IMR-90 (cell line): ENCODE data around the gene CHGA. TPM values are rescaled to one million over a fixed set of nuclear protein-coding genes. Genes with fewer than 3 reads are reported as not detected.

Experiments
- ATAC-seq: fragments of 200-7000 bp; cut with Tn5 transposase; 2 replicates; pipeline ENCODE4 v1.9.1; 2020; ENCODE audit warnings: low read depth, mild to moderate bottlenecking, moderate library complexity
- BruUV-seq: library from RNA; stranded (reverse); fragments of 400-500 nt; replicated peaks from 2 replicates; lab custom pipeline; 2021; lab: Mats Ljungman, UMichigan
- CTCF ChIA-PET: fragments of 300-600 bp; formaldehyde crosslinking; extraction: SDS; loops from one replicate; lab custom pipeline; 2021; ENCODE audit warnings: antibody characterized with exemption; lab: Yijun Ruan, JAX
- POLR2A ChIA-PET: fragments of 300-600 bp; sonication (Branson Sonifier 250); formaldehyde crosslinking; loops from one replicate; lab custom pipeline; 2022; ENCODE audit warnings: antibody characterized with exemption; ENCODE audit not compliant: unreplicated experiment; lab: Charles Lee
- DNase-seq: peaks from one replicate; pipeline ENCODE4 v3.0.0; 2013
- H2AFZ ChIP-seq: replicated peaks from 2 replicates; pipeline ENCODE3; 2013; ENCODE audit warnings: low read length, mild to moderate bottlenecking; ENCODE audit not compliant: poor library complexity
- H2AK5ac ChIP-seq: 2 replicates; pipeline ENCODE4 v1.6.1; 2013; ENCODE audit warnings: low read depth, low read length, inconsistent platforms
- H2AK9ac ChIP-seq: replicated peaks from 2 replicates; pipeline ENCODE3; 2013; ENCODE audit warnings: mild to moderate bottlenecking, low read depth, low read length, moderate library complexity; ENCODE audit not compliant: poor library complexity
- H2BK120ac ChIP-seq: 2 replicates; pipeline ENCODE4 v1.6.1; 2013; ENCODE audit warnings: low read depth, low read length, inconsistent platforms
- H2BK15ac ChIP-seq: 3 replicates; pipeline ENCODE4 v1.6.1; 2013; ENCODE audit warnings: low read depth, low read length, inconsistent platforms
- H2BK20ac ChIP-seq: 2 replicates; pipeline ENCODE4 v1.6.1; 2013; ENCODE audit warnings: low read depth, mild to moderate bottlenecking, inconsistent platforms, low read length, moderate library complexity
- H2BK5ac ChIP-seq: 2 replicates; pipeline ENCODE4 v1.6.1; 2013; ENCODE audit warnings: mild to moderate bottlenecking, low read depth, low read length, inconsistent platforms; ENCODE audit not compliant: poor library complexity, severe bottlenecking
- H3K14ac ChIP-seq: replicated peaks from 2 replicates; pipeline ENCODE4 v1.6.1; 2013; ENCODE audit warnings: low read depth, low read length, inconsistent platforms
- H3K18ac ChIP-seq: 2 replicates; pipeline ENCODE4 v1.6.1; 2013; ENCODE audit warnings: low read depth, low read length, control low read depth
- H3K23ac ChIP-seq: 2 replicates; pipeline ENCODE4 v1.6.1; 2013; ENCODE audit warnings: low read depth, low read length, inconsistent platforms
- H3K27ac ChIP-seq: 2 replicates; pipeline ENCODE4 v1.5.1; 2013; ENCODE audit warnings: mild to moderate bottlenecking, control low read depth, low read length; ENCODE audit not compliant: insufficient read depth
- H3K27me3 ChIP-seq: 2 replicates; pipeline ENCODE4 v1.6.1; 2013; ENCODE audit warnings: low read length; ENCODE audit not compliant: control insufficient read depth, insufficient read depth
- H3K36me3 ChIP-seq: 2 replicates; pipeline ENCODE4 v1.6.1; 2013; ENCODE audit warnings: low read length, mixed read lengths; ENCODE audit not compliant: control insufficient read depth, insufficient read depth
- H3K4ac ChIP-seq: 2 replicates; pipeline ENCODE4 v1.6.1; 2013; ENCODE audit warnings: low read depth, low read length, inconsistent platforms
- H3K4me1 ChIP-seq: 2 replicates; pipeline ENCODE4 v1.6.1; 2013; ENCODE audit warnings: low read length, mixed read lengths; ENCODE audit not compliant: control insufficient read depth, insufficient read depth
- H3K4me2 ChIP-seq: 2 replicates; pipeline ENCODE4 v1.6.1; 2013; ENCODE audit warnings: low read depth, mild to moderate bottlenecking, control low read depth, low read length, moderate library complexity
- H3K4me3 ChIP-seq: 2 replicates; pipeline ENCODE4 v1.5.1; 2013; ENCODE audit warnings: low read depth, mild to moderate bottlenecking, control low read depth, low read length, moderate library complexity; ENCODE audit not compliant: insufficient read depth
- H3K56ac ChIP-seq: 2 replicates; pipeline ENCODE4 v1.6.1; 2013; ENCODE audit warnings: low read length, inconsistent platforms; ENCODE audit not compliant: insufficient read depth; ENCODE audit errors: extremely low read depth
- H3K79me1 ChIP-seq, 2 experiments: 2 replicates each; pipeline ENCODE4 v1.6.1; 2013; ENCODE audit warnings: low read length in 2 of 2, inconsistent platforms in 1 of 2, low read depth in 1 of 2
- H3K9ac ChIP-seq: 2 replicates; pipeline ENCODE4 v1.6.1; 2013; ENCODE audit warnings: low read depth, low read length, control low read depth
- H3K9me1 ChIP-seq: 2 replicates; pipeline ENCODE4 v1.6.1; 2013; ENCODE audit warnings: low read length, inconsistent platforms; ENCODE audit not compliant: insufficient read depth
- H3K9me3 ChIP-seq: 2 replicates; pipeline ENCODE4 v1.6.1; 2013; ENCODE audit warnings: low read length; ENCODE audit not compliant: control insufficient read depth, insufficient read depth
- H4K20me1 ChIP-seq: 2 replicates; pipeline ENCODE4 v1.6.1; 2013; ENCODE audit warnings: low read length, inconsistent platforms; ENCODE audit not compliant: insufficient read depth
- H4K5ac ChIP-seq: 2 replicates; pipeline ENCODE4 v1.6.1; 2013; ENCODE audit warnings: mild to moderate bottlenecking, low read depth, low read length, control low read depth
- H4K8ac ChIP-seq, 2 experiments: 2 replicates each; pipeline ENCODE4 v1.6.1; 2013; ENCODE audit warnings: low read depth in 2 of 2, low read length in 2 of 2, control low read depth in 1 of 2, inconsistent platforms in 1 of 2
- H4K91ac ChIP-seq: 2 replicates; pipeline ENCODE4 v1.6.1; 2013; ENCODE audit warnings: low read depth, low read length, inconsistent platforms; ENCODE audit not compliant: insufficient read depth
- BHLHE40 ChIP-seq: fragments of 150-350 bp; IDR thresholded peaks from 2 replicates; pipeline ENCODE4 v1.6.1; 2016; ENCODE audit warnings: mild to moderate bottlenecking, low read depth, low read length
- CEBPB ChIP-seq: IDR thresholded peaks from 2 replicates; pipeline ENCODE4 v1.6.1; 2012; ENCODE audit warnings: low read depth, low read length, improper control_type of control experiment
- CHD1 ChIP-seq: IDR thresholded peaks from 2 replicates; pipeline ENCODE4 v1.6.1; 2012; ENCODE audit warnings: low read depth, low read length, improper control_type of control experiment
- NFE2L2 ChIP-seq: fragments of 150-350 bp; IDR thresholded peaks from 2 replicates; pipeline ENCODE4 v1.6.1; 2016; ENCODE audit warnings: low read depth, mild to moderate bottlenecking, low read length
- RAD21 ChIP-seq: IDR thresholded peaks from 2 replicates; pipeline ENCODE4 v1.6.1; 2012; ENCODE audit warnings: low read length, improper control_type of control experiment
- WGBS, 2 experiments: methylation state at CpG; one replicate each; pipeline versions ENCODE4 v1.1.5 to v1.1.7; 2013; ENCODE audit warnings: missing lambda C conversion rate in 2 of 2; ENCODE audit not compliant: insufficient read length in 1 of 2; ENCODE audit errors: extremely low coverage in 2 of 2; 5-methylcytosine and 5-hydroxymethylcytosine counted together
- dilution Hi-C: fragments of 300-500 bp; cut with HindIII; formaldehyde crosslinking; loops from one replicate; pipeline ENCODE4 v1.14.3; 2018; ENCODE audit warnings: low sequenced_read_pairs; ENCODE audit not compliant: unreplicated experiment
- in situ Hi-C: fragments of 300-500 bp; cut with MboI; formaldehyde crosslinking; loops from 3 replicates; pipeline ENCODE4 v1.14.3; 2019; ENCODE audit warnings: low sequenced_read_pairs, inconsistent platforms, mixed read lengths
- intact Hi-C: fragments of 100-400 bp; cut with micrococcal nuclease; formaldehyde crosslinking; loops from 2 replicates; pipeline ENCODE4 v1.10.0; 2022
- polyA plus RNA-seq, 3 experiments: library from polyadenylated mRNA; depleted of rRNA; stranded (reverse); fragments of >200 nt; gene quantifications; 2 replicates each; pipeline ENCODE4 v1.2.3, GENCODE V29; 2012; ENCODE audit warnings: low replicate concordance in 1 of 3
- total RNA-seq: library from RNA; depleted of rRNA; stranded (reverse); fragments of >200 nt; gene quantifications from 2 replicates; pipeline ENCODE4 v1.2.3, GENCODE V29; 2012

Gene CHGA
- total and polyA plus RNA-seq, 2 of the 4 experiments (the other 2 are of a cell fraction): not detected

DNA sequence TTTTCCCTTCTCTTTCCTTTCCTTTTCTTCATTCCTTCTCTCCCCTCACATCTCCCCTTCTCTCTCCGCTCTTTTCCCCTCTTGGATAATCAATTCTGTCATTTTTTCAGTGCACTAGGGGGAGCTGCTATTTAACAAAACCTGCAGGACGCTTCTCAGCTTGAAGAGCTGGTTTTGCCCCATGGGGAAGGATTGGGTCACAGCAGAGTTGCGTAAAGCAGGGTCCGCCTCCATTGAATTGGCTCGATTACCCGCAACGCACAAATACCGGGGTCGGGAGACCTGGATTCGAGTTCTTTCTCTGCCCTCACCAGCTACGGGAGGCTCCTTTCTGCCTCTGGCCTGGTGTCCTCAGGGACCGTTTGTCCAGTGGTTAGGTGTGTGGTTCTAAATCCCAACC is 42.1 kb upstream of the CHGA start:
- Histone ChIP-seq H2AK5ac (no peak overlapping the region), H3K18ac (no peak overlapping the region), H3K9ac (no peak overlapping the region), H3K4me3 (no peak overlapping the region), H2AK9ac (no peak overlapping the region), H2BK20ac (no peak overlapping the region), H2BK15ac (no peak overlapping the region), H2BK5ac (no peak overlapping the region), H3K9me3 (no peaks in the 10 kb centered on the region), H3K4me1 (no peaks in the 10 kb centered on the region), H3K27me3 (peaks cover 26% of the 10 kb centered on the region), H3K27ac (no peak overlapping the region), H2BK120ac (no peak overlapping the region), H3K36me3 (no peaks in the 10 kb centered on the region), H3K23ac (no peak overlapping the region), H3K56ac (no peak overlapping the region), H3K4me2 (no peak overlapping the region), H3K14ac (no peak overlapping the region), H3K79me1 (no peaks in the 10 kb centered on the region), H3K4ac (no peak overlapping the region), H3K9me1 (no peaks in the 10 kb centered on the region), H4K91ac (no peak overlapping the region), H4K5ac (no peak overlapping the region), H4K8ac (no peak overlapping the region), H4K20me1 (no peaks in the 10 kb centered on the region), H2AFZ (peak overlapping the region; percentile 17)
- intact Hi-C loops: no loop called here
- ATAC-seq (peak; percentile 44; the same call in 1 of the 2 replicates), DNase-seq (peak; percentile 2)
- dilution Hi-C loops: no loop called here
- WGBS, 2 experiments: 83% methylated on average over 1 of the region's 12 CpGs; no CpG with 5 or more reads in 1 of the 2 experiments
- no TSS peak for BruUV-seq
- in situ Hi-C loops: no loop called here
- no peak for TF ChIP-seq NFE2L2
- TF ChIP-seq RAD21: peak; percentile 24
- TF ChIP-seq BHLHE40: no peak
- TF ChIP-seq CHD1: no peak
- 0 out of 2 replicates have a peak, but pooled peaks have one; percentile 23 for TF ChIP-seq CEBPB
- ChIA-PET POLR2A (no interaction called here), CTCF (interaction anchor here (0.6 to 1.0 kb wide), 2 partner anchors 12 to 258 kb away, joined by 3 to 5 read pairs; no protein-coding TSS in a partner anchor)
